Measurements from ENCODE around the gene GRIN3B. TPM values are rescaled to one million over a fixed set of nuclear protein-coding genes. Genes with fewer than 3 reads are reported as not detected.

The GRIN3B gene
- total and polyA plus RNA-seq, 9 of the 15 experiments (the other 6 are each of a cell fraction or from before 2014, with no cell fraction given): 0.06 to 0.95 (median 0.19) TPM; not detected in 6

- TF ChIP-seq, protein P1, sequence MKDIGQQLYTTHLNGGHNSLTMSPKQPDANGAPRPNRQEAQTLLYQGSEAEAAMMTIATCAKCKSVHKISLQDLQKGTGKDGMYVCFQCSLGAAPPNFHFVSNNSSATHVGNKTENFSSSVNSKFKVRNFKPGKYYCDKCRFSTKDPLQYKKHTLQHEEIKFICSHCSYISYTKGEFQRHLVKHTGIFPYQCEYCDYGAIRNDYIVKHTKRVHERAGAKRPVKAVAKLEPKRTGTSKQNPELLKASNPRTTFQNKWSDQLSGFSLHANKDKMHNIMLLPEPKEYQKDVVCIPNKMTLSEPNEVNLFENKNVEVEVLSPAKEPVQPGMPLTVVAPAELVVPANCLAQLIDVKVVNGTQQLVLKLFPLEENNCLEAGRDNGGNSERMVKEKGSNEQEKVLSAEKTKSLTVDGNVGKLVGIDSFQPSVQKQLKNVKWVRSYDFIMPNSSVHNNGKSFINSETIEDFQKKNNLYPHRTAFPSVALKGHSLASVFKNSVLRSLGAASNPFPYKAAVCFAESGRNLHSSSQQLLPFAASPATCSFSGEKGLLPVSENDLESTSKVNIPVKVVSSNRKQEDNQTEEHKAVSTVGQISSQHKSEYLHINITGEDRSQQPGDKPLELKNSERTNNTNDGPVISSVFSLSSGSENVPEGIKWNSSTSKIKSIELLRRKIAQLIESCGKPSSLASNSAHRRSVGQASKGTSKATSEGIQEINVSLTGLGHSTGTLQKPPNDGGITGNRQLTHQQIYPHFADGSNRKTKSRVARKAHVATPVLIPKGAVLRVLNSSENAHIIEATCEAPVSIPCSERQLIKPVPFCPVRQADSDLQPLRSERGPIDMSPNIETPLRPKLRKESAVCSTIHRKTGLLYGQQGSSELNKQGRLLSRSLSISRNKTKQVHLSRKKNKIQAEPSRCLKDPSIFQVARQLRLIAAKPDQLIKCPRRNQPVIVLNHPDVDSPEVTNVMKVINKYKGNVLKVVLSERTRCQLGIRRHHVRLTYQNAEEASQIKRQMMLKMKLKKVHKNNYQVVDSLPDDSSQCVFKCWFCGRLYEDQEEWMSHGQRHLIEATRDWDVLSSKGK (CRISPR knock-in tag; IDR thresholded peaks at IDR 0.05): no peak
- TF ChIP-seq CREBBP (IDR thresholded peaks at IDR 0.05; ENCODE audit: low read depth, low read length) (no peak), MEF2D (tag; conservative IDR thresholded peaks at IDR 0.05; ENCODE audit: low read depth) (no peak), TCFL5 (CRISPR knock-in tag; conservative IDR thresholded peaks at IDR 0.05) (no peak), ATF2 (CRISPR knock-in tag; IDR thresholded peaks at IDR 0.05) (no peak), L3MBTL2 (IDR thresholded peaks at IDR 0.05) (peak; percentile 34; the same call in 1 of the 2 replicates), ZNF12 (CRISPR knock-in tag; IDR thresholded peaks at IDR 0.05) (peak; percentile 45; the same call in 1 of the 2 replicates), SMARCA4 (IDR thresholded peaks at IDR 0.05) (0 out of 2 replicates have a peak, but pooled peaks have one; percentile 8), EGR1 (conservative IDR thresholded peaks at IDR 0.05) (peak; percentile 63), MED1 (CRISPR knock-in tag; IDR thresholded peaks at IDR 0.05; ENCODE audit: borderline replicate concordance) (no peak), CBX5 (IDR thresholded peaks at IDR 0.05; ENCODE audit: borderline replicate concordance, low read depth) (no peak), HDAC3 (IDR thresholded peaks at IDR 0.05; ENCODE audit: borderline replicate concordance, partially characterized antibody) (no peak), ZNF436 (CRISPR knock-in tag; IDR thresholded peaks at IDR 0.05) (no peak), SMAD4 (CRISPR knock-in tag; conservative IDR thresholded peaks at IDR 0.05) (no peak), C11orf30 (IDR thresholded peaks at IDR 0.05; ENCODE audit: low read depth) (no peak), RBM25 (IDR thresholded peaks at IDR 0.05; ENCODE audit: low read depth, low read length, severe bottlenecking) (no peak), DNMT1 (IDR thresholded peaks at IDR 0.05) (no peak), SP1 (CRISPR knock-in tag; IDR thresholded peaks at IDR 0.05) (no peak), RBBP5 (IDR thresholded peaks at IDR 0.05; ENCODE audit: borderline replicate concordance, insufficient read depth, low read length, poor library complexity, severe bottlenecking) (peak; percentile 43)
- TF ChIP-seq, protein P2, sequence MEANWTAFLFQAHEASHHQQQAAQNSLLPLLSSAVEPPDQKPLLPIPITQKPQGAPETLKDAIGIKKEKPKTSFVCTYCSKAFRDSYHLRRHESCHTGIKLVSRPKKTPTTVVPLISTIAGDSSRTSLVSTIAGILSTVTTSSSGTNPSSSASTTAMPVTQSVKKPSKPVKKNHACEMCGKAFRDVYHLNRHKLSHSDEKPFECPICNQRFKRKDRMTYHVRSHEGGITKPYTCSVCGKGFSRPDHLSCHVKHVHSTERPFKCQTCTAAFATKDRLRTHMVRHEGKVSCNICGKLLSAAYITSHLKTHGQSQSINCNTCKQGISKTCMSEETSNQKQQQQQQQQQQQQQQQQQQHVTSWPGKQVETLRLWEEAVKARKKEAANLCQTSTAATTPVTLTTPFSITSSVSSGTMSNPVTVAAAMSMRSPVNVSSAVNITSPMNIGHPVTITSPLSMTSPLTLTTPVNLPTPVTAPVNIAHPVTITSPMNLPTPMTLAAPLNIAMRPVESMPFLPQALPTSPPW (CRISPR knock-in tag; IDR thresholded peaks at IDR 0.05): peak; percentile 57
- TF ChIP-seq, protein P3, sequence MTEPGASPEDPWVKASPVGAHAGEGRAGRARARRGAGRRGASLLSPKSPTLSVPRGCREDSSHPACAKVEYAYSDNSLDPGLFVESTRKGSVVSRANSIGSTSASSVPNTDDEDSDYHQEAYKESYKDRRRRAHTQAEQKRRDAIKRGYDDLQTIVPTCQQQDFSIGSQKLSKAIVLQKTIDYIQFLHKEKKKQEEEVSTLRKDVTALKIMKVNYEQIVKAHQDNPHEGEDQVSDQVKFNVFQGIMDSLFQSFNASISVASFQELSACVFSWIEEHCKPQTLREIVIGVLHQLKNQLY (CRISPR knock-in tag; conservative IDR thresholded peaks at IDR 0.05): no peak
Observed at GRCh38 chr19:953445-954271, 46.6 kb upstream of the GRIN3B start (continued).

Measured in K562 (cell line).